A673 (cell line): ENCODE data around the gene MBNL2.

Experiments used
- EZH2 ChIP-seq: fragments of 200-600 bp; sonication (generic); IDR thresholded peaks from 2 replicates; pipeline ENCODE4 v1.6.1; 2017; ENCODE audit warnings: borderline replicate concordance, low read depth, mild to moderate bottlenecking, mixed read lengths, antibody characterized with exemption, low read length; ENCODE audit not compliant: poor library complexity, severe bottlenecking
- TF ChIP-seq, protein P1 (sequence below): fragments of 300-800, 200-600 bp; sonication (generic); conservative IDR thresholded peaks from 2 replicates; pipeline ENCODE4 v1.5.1; 2017; ENCODE audit warnings: low read depth, mild to moderate bottlenecking, antibody characterized with exemption, low read length, moderate library complexity, mixed read lengths

DNA sequence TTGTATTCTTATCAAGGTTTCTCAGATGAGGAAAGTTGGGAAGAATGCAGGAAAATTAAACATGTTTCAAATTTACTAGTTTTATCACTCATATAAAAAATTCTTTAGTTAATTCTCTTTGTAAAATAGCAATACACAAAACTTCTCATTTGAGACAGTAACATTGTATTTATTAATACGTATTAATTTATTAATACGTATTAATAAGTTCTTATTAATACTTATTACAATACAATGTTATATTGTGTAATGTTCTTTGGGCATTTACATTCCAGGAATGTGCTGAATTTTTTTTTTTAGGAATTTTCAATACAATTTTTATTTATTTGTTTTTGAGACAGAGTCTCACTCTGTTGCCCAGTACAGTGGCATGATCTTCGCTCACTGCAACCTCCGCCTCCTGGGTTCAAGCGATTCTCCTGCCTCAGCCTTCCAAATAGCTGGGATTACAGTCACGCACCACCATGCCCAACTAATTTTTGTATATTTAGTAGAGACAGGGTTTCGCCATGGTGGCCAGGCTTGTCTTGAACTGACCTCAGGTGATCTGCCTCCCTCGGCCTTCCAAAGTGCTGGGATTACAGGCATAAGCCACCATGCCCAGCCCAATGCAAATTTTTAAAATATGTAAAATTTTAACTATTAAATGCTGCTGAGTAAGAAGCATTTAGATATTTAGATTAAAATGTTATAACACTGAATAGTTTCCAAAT is 31.6 kb downstream of the MBNL2 start:
- TF ChIP-seq, protein P1, sequence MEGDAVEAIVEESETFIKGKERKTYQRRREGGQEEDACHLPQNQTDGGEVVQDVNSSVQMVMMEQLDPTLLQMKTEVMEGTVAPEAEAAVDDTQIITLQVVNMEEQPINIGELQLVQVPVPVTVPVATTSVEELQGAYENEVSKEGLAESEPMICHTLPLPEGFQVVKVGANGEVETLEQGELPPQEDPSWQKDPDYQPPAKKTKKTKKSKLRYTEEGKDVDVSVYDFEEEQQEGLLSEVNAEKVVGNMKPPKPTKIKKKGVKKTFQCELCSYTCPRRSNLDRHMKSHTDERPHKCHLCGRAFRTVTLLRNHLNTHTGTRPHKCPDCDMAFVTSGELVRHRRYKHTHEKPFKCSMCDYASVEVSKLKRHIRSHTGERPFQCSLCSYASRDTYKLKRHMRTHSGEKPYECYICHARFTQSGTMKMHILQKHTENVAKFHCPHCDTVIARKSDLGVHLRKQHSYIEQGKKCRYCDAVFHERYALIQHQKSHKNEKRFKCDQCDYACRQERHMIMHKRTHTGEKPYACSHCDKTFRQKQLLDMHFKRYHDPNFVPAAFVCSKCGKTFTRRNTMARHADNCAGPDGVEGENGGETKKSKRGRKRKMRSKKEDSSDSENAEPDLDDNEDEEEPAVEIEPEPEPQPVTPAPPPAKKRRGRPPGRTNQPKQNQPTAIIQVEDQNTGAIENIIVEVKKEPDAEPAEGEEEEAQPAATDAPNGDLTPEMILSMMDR, result no peak
- TF ChIP-seq EZH2, result no peak
